Measurements from ENCODE around the gene HECW1. TPM values are rescaled to one million over a fixed set of nuclear protein-coding genes. Genes with fewer than 3 reads are reported as not detected.
A peak's percentile ranks its signal among the peaks of the same experiment; 100 is the strongest.

Gene HECW1
- total RNA-seq, 2 experiments from 2014 or later, result not detected

DNA sequence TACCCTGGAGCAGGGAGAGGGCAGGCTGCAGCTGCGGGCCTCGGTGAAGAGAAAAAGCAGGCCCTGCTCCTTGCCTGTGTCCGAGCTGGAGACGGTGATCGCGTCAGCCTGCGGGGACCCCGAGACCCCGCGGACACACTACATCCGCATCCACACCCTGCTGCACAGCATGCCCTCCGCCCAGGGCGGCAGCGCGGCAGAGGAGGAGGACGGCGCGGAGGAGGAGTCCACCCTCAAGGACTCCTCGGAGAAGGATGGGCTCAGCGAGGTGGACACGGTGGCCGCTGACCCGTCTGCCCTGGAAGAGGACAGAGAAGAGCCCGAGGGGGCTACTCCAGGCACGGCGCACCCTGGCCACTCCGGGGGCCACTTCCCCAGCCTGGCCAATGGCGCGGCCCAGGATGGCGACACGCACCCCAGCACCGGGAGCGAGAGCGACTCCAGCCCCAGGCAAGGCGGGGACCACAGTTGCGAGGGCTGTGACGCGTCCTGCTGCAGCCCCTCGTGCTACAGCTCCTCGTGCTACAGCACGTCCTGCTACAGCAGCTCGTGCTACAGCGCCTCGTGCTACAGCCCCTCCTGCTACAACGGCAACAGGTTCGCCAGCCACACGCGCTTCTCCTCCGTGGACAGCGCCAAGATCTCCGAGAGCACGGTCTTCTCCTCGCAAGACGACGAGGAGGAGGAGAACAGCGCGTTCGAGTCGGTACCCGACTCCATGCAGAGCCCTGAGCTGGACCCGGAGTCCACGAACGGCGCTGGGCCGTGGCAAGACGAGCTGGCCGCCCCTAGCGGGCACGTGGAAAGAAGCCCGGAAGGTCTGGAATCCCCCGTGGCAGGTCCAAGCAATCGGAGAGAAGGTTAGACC is 332.5 kb downstream of the HECW1 start:
- Mint-ChIP-seq H3K27me3 (ENCODE audit: low read depth) (no peaks in the 10 kb centered on the region), H3K36me3 (ENCODE audit: low read depth) (no peaks in the 10 kb centered on the region), H3K4me3 (no peak overlapping the region), H3K9me3 (no peaks in the 10 kb centered on the region), H3K4me1 (ENCODE audit: low read depth) (no peaks in the 10 kb centered on the region), H3K27ac (no peak overlapping the region)
- intact Hi-C loops (cut with micrococcal nuclease), result no loop called here
- DNase-seq, result no peak
- CTCF ChIA-PET, result no interaction called here

- Mint-ChIP-seq H3K4me3 (no peak overlapping the region), H3K27me3 (ENCODE audit: low read depth) (no peaks in the 10 kb centered on the region), H3K9me3 (no peaks in the 10 kb centered on the region), H3K36me3 (ENCODE audit: low read depth) (no peaks in the 10 kb centered on the region), H3K27ac (no peak overlapping the region), H3K4me1 (ENCODE audit: low read depth) (no peaks in the 10 kb centered on the region)
- no peak for DNase-seq
- CTCF ChIA-PET, result no interaction called here
- intact Hi-C loops (cut with micrococcal nuclease), result no loop called here
These were observed 337.1 kb downstream of the HECW1 start for GRCh38 chr7:43449577-43449976.

DNA sequence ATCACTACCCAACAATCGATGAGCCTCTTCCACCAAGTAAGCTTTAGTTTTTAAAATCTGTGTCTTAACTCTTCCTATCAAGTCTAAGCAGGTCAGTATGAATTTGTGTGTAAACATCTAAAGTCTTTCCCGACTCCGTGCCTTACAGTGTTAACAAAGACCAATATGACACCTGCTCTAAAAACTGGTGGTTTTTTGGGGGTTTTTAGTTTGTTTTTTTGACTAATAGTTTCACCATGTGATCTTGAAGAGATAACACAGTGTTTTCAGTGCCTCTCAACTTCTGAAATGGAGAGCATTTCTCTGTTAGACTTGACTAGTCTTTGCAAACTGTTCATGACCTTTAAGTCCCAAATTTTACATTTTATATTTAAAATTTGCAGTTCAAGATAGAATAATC is 338.4 kb downstream of the HECW1 start:
- Mint-ChIP-seq H3K9me3 (no peaks in the 10 kb centered on the region), H3K27ac (no peak overlapping the region), H3K36me3 (ENCODE audit: low read depth) (no peaks in the 10 kb centered on the region), H3K4me1 (ENCODE audit: low read depth) (no peaks in the 10 kb centered on the region), H3K27me3 (ENCODE audit: low read depth) (no peaks in the 10 kb centered on the region), H3K4me3 (no peak overlapping the region)
- intact Hi-C loops (cut with micrococcal nuclease), result no loop called here
- DNase-seq, result no peak
- CTCF ChIA-PET, result interaction anchor here (0.8 to 1.1 kb wide), 2 partner anchors 11 to 387 kb away, joined by 3 to 4 read pairs; no protein-coding TSS in a partner anchor

GRCh38 chr7:43454936-43455518 is 342.6 kb downstream of the HECW1 start:
- no peaks in the 10 kb centered on the region for H3K4me1 Mint-ChIP-seq (ENCODE audit: low read depth)
- no peaks in the 10 kb centered on the region for H3K9me3 Mint-ChIP-seq
- no peaks in the 10 kb centered on the region for H3K36me3 Mint-ChIP-seq (ENCODE audit: low read depth)
- no peak for DNase-seq
- H3K27me3 Mint-ChIP-seq (ENCODE audit: low read depth), result no peaks in the 10 kb centered on the region
- CTCF ChIA-PET, result interaction anchor here (0.5 to 2.6 kb wide), 17 partner anchors 15 to 853 kb away, joined by 3 to 11 read pairs (median 3); no protein-coding TSS in a partner anchor
- H3K27ac Mint-ChIP-seq, result no peak overlapping the region
- H3K4me3 Mint-ChIP-seq, result no peak overlapping the region
- intact Hi-C loops (cut with micrococcal nuclease), result loop anchor here (1.0 to 5.0 kb wide), 2 partner anchors 267 to 514 kb away; no protein-coding TSS in a partner anchor

DNA sequence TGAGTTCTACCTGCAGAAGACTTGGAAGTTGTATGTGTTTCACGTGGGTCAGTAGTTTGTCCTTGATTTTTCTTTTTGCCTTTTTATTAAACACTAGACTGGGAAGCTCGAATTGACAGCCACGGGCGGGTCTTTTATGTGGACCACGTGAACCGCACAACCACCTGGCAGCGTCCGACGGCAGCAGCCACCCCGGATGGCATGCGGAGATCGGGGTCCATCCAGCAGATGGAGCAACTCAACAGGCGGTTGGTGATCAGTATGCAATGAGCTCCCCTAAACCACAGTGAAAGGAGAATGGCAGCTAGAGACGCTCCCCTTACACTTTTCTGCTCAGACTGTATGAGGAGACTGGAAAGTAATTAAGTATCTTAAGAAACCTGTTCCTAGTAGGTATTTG is 343.8 kb downstream of the HECW1 start:
- Mint-ChIP-seq H3K27me3 (ENCODE audit: low read depth) (no peaks in the 10 kb centered on the region), H3K4me3 (no peak overlapping the region), H3K9me3 (no peaks in the 10 kb centered on the region), H3K4me1 (ENCODE audit: low read depth) (no peaks in the 10 kb centered on the region), H3K27ac (no peak overlapping the region), H3K36me3 (ENCODE audit: low read depth) (no peaks in the 10 kb centered on the region)
- CTCF ChIA-PET, result interaction anchor here (0.6 to 2.6 kb wide), 6 partner anchors 16 to 210 kb away, joined by 3 to 11 read pairs (median 4); partner anchors contain the start of gene STK17A
- DNase-seq, result peak; percentile 11
- intact Hi-C loops (cut with micrococcal nuclease), result loop anchor here (1.0 to 5.0 kb wide), 3 partner anchors 245 to 383 kb away; no protein-coding TSS in a partner anchor

DNA sequence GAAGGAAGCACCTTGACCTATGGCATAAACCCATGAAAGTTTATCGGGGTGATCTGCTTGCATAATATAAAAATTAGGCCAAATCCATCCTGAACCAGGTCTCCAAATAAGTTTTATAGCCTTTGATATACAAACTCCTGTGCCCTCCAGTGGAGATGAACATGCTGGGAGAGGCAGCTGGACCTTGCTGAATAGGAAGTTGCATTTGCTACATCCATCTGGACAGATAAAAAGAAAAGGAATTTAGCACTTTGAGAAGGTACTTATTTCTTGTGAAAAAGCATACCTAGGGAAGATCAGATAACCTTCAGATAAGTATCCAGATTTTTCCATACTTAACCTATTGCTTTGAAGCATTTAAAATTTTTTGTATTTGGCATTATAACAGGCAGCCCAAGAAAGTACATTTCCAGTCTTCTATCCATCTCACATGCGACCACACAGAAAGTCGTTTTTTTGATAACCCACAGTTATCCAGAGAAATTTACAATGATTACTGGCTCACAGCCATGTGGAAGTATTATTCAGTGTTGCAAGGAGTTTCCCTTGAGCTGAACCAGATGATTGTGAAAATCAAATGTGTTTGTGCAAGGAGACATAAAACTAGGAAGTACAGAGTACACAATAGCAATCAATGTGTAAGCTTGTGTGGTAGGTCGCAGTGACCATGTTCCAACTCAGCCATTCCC is 346.0 kb downstream of the HECW1 start:
- no peaks in the 10 kb centered on the region for H3K9me3 Mint-ChIP-seq
- H3K4me3 Mint-ChIP-seq, result no peak overlapping the region
- no peaks in the 10 kb centered on the region for H3K27me3 Mint-ChIP-seq (ENCODE audit: low read depth)
- intact Hi-C loops (cut with micrococcal nuclease), result loop anchor here (5.0 kb wide), 1 partner anchor 264 kb away; no protein-coding TSS in a partner anchor
- no peak for DNase-seq
- H3K4me1 Mint-ChIP-seq (ENCODE audit: low read depth), result no peaks in the 10 kb centered on the region
- CTCF ChIA-PET, result no interaction called here
- H3K36me3 Mint-ChIP-seq (ENCODE audit: low read depth), result no peaks in the 10 kb centered on the region
- H3K27ac Mint-ChIP-seq, result no peak overlapping the region

DNA sequence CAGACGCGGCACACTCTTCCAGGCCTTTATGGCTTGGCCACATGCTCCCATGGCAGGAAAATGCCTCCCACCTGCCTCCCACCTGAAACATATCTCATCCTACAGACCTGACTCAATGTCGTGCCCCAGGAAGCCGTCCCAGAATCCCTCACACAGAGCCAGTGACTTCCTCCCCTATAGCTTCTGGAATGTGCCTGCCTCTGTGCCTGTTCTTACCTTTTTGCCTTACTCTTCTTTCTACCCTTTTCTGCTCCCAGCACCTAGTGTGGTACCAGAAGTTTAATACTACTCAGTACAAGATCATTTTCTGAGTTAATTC is 346.5 kb downstream of the HECW1 start:
- CTCF ChIA-PET, result no interaction called here
- Mint-ChIP-seq H3K27me3 (ENCODE audit: low read depth) (no peaks in the 10 kb centered on the region), H3K36me3 (ENCODE audit: low read depth) (no peaks in the 10 kb centered on the region), H3K4me1 (ENCODE audit: low read depth) (no peaks in the 10 kb centered on the region), H3K4me3 (no peak overlapping the region), H3K9me3 (no peaks in the 10 kb centered on the region), H3K27ac (no peak overlapping the region)
- intact Hi-C loops (cut with micrococcal nuclease), result loop anchor here (5.0 kb wide), 1 partner anchor 263 kb away; no protein-coding TSS in a partner anchor
- no peak for DNase-seq

DNA sequence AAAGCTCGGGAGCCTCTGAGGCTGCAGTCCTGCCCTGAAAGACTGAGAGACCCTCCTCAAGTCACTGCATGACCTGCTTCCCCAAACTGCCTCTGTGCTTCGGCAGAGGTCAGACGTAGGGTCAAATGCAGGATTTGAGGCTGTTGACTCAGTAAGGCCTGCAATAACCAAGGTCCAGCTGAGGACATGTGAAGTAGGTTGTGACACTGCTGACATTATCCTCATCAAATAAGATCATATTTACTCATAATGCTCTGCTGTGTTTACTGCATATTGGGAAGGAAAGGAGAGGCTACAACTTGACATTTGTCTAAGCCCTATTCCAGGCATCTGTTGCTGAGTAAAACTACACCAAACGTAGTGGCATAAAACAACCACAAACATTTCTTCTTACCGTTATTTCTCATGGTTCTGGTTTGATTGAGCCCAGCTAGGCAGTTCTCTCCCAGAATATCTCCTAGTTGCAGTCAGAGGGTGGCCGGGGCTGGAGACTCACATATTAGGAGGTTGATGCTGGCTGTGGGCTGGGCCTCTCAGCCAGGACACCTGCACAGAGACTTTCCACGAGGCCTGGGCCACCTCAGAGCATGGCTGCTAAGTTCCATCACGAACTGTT is 348.4 kb downstream of the HECW1 start:
- DNase-seq, result no peak
- no peaks in the 10 kb centered on the region for H3K36me3 Mint-ChIP-seq (ENCODE audit: low read depth)
- no peaks in the 10 kb centered on the region for H3K27me3 Mint-ChIP-seq (ENCODE audit: low read depth)
- CTCF ChIA-PET, result interaction anchor here (1.2 kb wide), 1 partner anchor 11 kb away, joined by 3 read pairs; no protein-coding TSS in a partner anchor
- H3K9me3 Mint-ChIP-seq, result no peaks in the 10 kb centered on the region
- intact Hi-C loops (cut with micrococcal nuclease), result no loop called here
- no peak overlapping the region for H3K4me3 Mint-ChIP-seq
- peaks cover 5% of the 10 kb centered on the region for H3K4me1 Mint-ChIP-seq (ENCODE audit: low read depth)
- no peak overlapping the region for H3K27ac Mint-ChIP-seq

GRCh38 chr7:43461349-43462024 is 349.0 kb downstream of the HECW1 start:
- no peaks in the 10 kb centered on the region for H3K27me3 Mint-ChIP-seq (ENCODE audit: low read depth)
- H3K9me3 Mint-ChIP-seq, result no peaks in the 10 kb centered on the region
- H3K4me1 Mint-ChIP-seq (ENCODE audit: low read depth), result peaks cover 7% of the 10 kb centered on the region
- no peak for DNase-seq
- intact Hi-C loops (cut with micrococcal nuclease), result no loop called here
- CTCF ChIA-PET, result interaction anchor here (0.9 kb wide), 1 partner anchor 17 kb away, joined by 3 read pairs; no protein-coding TSS in a partner anchor
- no peak overlapping the region for H3K4me3 Mint-ChIP-seq
- no peaks in the 10 kb centered on the region for H3K36me3 Mint-ChIP-seq (ENCODE audit: low read depth)
- H3K27ac Mint-ChIP-seq, result no peak overlapping the region

DNA sequence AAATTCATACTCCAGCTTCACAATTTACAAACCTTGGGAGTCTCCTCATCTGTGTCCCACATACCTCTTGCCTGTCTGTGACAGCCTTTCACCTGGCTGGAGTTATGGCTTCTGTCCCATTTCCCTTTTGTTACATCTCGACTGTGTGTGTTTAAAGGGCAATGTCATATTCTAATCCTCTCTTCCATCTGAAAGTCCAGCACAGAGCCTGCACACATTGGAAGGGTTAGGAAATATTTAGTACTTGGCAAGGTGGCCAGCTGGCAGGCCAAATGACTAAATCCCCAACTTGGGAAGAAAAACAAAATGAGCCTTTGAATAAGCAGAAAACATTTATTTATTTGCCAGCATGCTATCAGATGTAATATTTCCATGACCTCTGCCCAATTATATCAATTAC is 350.4 kb downstream of the HECW1 start:
- peaks cover 7% of the 10 kb centered on the region for H3K4me1 Mint-ChIP-seq (ENCODE audit: low read depth)
- DNase-seq, result no peak
- H3K27ac Mint-ChIP-seq, result no peak overlapping the region
- H3K27me3 Mint-ChIP-seq (ENCODE audit: low read depth), result no peaks in the 10 kb centered on the region
- H3K36me3 Mint-ChIP-seq (ENCODE audit: low read depth), result no peaks in the 10 kb centered on the region
- H3K9me3 Mint-ChIP-seq, result no peaks in the 10 kb centered on the region
- intact Hi-C loops (cut with micrococcal nuclease), result no loop called here
- CTCF ChIA-PET, result no interaction called here
- H3K4me3 Mint-ChIP-seq, result no peak overlapping the region

DNA sequence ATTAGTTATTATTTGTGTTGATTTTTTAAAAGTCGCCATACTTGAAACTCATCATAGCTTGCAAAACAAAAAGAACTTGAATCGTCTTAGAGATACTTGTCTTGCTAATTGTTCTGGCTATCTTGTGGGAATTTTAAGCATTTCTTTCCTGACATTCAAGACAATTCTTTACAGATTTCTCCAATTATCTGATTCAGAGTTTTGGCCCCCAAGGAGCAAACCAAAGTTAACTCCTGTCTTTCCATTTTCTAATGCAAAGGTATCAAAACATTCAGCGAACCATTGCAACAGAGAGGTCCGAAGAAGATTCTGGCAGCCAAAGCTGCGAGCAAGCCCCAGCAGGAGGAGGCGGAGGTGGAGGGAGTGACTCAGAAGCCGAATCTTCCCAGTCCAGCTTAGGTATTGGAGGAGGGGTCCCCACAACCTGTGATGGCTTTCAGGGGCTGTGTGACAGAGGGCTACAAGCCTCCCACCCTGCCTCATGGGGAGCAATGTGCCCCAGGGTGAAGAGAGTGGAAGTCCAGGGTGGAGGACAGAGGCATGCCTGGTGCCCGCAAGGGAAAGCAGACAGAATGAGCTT is 351.0 kb downstream of the HECW1 start:
- Mint-ChIP-seq H3K27me3 (ENCODE audit: low read depth) (no peaks in the 10 kb centered on the region), H3K36me3 (ENCODE audit: low read depth) (no peaks in the 10 kb centered on the region), H3K4me1 (ENCODE audit: low read depth) (peaks cover 7% of the 10 kb centered on the region), H3K9me3 (no peaks in the 10 kb centered on the region), H3K4me3 (no peak overlapping the region), H3K27ac (no peak overlapping the region)
- DNase-seq, result no peak
- CTCF ChIA-PET, result interaction anchor here (0.8 kb wide), 1 partner anchor 237 kb away, joined by 3 read pairs; no protein-coding TSS in a partner anchor
- intact Hi-C loops (cut with micrococcal nuclease), result no loop called here

All from activated naive CD4-positive, alpha-beta T cell treated with anti-CD3 and anti-CD28 coated beads for 36 hours (primary cell).